Measurements from ENCODE around the gene TEX53.

The TEX53 gene

DNA sequence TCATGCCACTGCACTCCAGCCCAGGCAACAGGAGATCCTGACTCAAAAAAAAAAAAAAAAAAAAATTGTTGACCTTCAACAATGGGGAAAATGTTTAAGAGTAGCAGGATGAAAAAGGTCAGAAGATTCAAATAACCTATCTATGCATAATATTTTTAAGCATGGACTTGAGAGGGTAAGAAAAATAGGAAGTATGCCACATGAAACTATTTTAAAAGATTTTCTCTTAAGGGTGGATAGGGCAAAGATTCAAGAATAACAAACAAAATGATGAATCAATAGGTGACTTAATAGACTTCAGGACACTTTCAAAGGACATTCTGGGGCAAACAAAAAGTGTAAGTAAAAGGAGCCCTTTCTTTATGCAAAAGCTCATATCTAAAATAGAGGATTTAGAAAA is 21.2 kb upstream of the TEX53 start:
- no peak for DNase-seq (ENCODE audit: low read depth)

DNA sequence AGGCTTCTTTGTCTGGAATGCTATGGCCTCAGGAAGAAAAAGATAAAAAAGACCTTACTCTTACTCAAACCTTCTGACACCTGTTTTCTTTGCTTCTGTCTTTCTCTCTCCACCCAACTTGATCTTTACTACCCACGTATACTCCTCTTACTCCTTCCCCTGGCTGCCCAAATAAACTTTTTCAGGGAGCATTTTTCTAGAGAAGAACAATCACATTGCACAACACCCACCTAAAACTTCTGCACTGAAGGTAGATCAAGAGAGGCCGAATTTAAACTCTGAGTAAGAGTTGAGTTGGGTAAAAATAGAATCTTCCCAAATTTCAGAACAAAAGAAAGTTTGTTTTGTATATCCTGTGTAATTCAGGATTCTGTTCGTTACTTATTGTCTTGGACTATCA is 20.5 kb upstream of the TEX53 start:
- DNase-seq (ENCODE audit: low read depth): no peak

DNA sequence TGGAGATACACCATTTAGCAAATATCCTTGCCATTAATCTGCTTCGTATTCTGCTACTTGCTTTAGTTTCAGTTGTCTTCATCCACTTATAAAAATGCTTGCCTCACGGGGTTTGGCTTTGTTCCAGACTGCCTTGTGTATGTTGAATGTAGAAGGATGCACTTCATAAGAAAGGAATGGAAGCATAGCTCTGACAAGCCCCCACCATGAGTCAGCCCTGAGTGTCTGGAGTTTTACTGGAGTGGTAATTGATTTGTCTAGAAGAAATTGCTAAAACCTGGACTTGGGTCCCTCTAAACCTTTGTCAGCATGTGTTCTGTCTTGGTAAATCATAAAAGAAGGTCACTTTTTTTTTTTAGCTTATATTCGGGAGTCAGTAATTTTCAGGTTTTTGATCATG is 19.8 kb upstream of the TEX53 start:
- peak; percentile 99 for DNase-seq (ENCODE audit: low read depth)

DNA sequence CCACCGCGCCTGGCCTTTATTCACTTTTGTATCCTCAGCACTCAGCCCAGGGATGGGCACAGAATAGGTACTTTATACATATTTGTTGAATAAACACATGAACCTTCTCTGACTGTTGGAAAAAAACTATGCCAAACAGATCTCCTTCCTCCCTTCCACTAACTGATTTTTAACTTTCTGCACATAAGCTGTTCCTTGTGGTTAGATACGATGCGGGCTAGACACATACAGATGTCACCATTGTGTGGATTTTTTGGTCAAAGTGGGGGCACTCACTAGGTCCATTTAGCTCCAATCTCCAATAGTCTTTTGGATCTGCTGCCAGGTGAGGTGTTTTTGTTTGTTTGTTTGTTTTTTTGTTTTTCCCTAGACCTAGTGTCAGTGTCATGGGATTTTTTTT is 19.3 kb upstream of the TEX53 start:
- DNase-seq (ENCODE audit: low read depth): no peak

DNA sequence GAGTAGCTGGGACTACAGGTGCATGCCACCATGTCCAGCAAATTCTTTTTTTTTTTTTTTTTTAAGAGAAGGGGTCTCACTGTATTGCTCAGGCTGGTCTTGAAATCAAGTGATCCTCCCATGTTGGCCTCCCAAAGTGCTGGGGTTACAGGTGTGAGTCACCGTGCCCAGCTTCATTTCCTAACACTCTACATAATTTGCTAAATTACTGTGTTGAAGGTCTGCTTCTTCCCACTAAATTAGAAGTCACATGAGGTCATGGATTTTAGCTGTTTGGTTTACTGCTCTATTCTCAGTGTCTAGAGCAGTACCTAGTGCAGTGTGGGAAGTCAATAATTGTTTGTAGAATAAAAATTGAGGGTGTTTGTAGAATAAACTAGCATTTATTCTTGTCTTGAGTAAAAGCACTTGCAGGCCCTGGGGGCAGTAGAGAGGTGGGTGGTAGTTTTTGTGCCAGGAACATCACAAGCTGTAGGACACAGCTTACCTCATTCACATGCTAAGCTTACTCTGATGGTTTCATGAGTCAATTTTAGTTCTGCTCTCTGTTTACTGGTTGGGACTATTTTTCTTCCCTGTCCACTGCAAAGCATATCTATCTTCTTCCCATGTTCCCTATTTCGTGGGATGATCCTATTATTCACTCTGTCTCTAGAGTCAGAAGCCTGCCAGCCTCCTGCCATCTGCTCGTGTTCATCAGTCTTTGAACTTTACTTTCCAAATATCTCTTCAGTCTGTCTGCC is 17.4 kb upstream of the TEX53 start:
- DNase-seq (ENCODE audit: low read depth): no peak

DNA sequence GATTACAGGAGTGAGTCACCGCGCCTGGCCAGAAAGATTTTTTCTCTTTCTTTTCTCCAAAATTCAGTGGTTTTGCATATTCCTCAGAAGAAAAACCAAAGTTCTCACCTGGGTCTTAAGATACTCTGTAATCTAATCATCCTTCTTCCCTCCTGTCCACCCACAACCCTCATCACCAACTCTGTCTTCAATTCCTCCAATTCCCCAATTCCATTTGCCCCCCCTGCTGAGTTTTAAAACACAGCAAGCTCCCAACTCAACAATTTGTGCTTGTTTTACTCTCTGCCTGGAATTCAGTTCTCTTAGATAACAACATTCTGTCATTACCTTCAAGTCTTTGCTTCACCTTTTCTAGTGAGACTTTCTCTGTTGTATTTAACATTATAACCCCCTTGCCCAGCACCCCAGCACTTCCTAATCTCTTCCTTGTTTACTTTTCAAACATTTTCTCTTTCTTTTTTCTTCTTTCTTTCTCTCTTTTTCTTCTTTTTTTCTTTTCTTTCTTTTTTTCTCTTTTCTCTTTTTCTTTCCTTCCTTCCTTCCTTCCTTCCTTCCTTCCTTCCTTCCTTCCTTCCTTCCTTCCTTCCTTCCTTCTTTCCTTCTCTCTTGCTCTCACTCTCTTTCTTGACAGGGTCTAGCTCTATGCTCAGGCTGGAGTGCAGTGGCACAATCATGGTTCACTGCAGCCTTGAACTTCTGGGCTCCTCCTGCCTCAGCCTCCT is 16.6 kb upstream of the TEX53 start:
- DNase-seq (ENCODE audit: low read depth): no peak

DNA sequence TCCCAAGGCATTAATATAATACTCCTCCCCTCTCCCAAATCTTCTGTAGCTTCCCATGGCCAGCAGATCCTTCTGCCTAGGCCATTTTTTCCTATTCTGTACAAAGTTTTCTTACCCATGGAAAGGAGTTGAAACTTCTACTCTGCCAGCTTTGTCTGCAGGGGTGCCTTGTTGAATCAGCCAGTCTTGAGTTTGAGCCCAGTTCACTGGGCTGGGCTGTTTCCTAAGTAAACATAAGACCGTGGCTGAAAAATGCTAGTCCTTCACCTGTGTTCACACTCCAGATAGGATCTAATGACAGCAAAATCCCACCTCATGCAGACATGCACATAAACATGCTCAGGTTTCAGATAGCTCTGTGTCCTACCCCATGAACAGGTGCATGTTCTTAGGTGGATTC is 14.0 kb upstream of the TEX53 start:
- DNase-seq (ENCODE audit: low read depth): no peak

DNA sequence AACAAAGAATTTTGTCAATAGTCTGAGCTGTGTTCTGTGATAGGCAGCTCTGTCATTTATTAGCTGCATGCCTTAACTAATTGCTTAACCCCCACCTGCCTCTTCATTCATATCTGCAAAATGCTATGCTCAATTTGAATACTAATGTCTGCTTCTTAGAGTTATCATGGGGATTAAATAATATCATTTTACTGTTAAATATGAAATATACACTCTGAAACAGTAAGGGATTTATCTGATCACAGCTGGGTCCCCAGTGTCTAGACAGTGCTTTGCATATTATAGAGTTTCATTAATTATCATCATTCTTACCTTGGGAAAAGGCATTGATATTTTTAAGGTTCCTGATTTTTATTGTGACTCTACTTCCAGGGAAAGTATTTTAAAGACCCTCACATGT is 12.4 kb upstream of the TEX53 start:
- DNase-seq (ENCODE audit: low read depth): no peak

DNA sequence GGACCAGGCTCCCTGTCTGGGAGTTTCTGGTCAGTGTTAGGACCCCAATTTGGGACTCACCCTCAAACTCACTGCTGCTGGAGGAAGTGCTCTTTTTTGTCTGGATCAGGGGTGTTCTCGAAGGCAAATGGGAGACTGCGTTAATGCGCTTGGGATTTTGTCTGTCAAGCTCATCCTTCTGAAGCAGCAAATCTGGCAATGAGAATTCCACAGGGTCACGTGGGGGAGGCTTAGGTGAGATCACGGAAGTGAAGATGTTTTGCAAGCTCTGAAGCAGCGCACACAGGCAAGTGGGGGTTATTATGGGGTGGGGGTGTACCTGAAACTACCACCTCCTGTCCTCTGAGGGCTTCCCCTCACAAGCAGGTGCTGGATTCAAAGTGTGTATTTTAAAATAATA is 10.5 kb upstream of the TEX53 start:
- DNase-seq (ENCODE audit: low read depth): no peak

DNA sequence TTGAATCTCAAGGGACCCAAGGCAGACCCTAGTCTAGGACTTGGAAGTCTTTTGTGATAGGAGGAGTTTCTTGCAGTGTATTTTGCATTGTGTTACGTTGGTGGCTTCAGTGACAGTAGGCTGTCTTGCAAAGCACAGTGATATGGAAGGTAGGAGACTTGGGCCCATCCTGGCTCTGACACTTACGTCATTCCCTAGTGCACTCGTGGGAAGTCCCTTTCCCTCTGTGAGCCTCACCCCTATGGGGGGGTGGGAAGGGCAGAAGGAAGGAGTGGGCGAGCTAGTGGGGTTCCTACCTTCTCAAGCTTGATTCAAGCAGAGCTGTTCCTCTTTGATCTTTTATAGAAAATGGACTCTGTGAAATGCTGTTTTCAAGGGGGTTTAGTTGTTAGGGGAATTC is 9.2 kb upstream of the TEX53 start:
- no peak for DNase-seq (ENCODE audit: low read depth)

DNA sequence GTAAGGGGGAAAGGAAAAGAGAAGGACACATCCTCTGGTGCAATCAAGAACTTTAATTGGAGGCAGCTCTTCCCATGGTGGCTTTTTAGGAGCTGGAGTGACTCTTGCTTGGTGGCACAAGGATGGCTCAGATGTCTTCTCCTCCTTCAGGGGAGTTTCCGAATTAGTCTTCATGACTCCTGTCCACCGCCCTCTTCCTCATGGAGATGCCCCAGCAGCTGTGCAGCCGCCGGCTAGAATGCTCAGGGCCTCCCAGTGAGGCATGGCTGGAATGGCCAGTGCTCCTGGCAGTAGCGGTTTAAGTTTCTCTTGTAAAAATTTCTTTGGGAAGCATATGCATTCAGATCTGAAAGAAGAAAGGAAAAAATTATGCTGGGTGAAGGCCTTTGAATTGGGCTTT is 8.8 kb upstream of the TEX53 start:
- DNase-seq (ENCODE audit: low read depth): no peak

DNA sequence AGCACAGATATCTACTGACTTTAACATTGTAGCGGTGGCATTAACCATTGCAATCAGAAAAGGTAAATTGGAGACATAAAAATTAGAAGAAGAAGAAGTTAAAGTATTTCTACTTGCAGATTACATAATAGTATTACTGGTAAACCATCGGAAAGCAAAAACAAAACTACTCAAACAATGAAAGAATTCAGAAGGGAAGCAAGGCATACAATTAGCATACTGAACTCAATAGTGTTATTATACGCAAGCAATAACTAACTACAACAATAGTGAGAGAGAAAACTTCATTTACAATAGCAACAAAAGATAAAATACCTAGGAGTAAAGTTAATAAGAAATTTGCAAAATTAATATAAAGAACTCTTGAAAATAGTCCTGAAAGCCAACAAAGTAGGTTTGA is 6.6 kb upstream of the TEX53 start:
- DNase-seq (ENCODE audit: low read depth): no peak

DNA sequence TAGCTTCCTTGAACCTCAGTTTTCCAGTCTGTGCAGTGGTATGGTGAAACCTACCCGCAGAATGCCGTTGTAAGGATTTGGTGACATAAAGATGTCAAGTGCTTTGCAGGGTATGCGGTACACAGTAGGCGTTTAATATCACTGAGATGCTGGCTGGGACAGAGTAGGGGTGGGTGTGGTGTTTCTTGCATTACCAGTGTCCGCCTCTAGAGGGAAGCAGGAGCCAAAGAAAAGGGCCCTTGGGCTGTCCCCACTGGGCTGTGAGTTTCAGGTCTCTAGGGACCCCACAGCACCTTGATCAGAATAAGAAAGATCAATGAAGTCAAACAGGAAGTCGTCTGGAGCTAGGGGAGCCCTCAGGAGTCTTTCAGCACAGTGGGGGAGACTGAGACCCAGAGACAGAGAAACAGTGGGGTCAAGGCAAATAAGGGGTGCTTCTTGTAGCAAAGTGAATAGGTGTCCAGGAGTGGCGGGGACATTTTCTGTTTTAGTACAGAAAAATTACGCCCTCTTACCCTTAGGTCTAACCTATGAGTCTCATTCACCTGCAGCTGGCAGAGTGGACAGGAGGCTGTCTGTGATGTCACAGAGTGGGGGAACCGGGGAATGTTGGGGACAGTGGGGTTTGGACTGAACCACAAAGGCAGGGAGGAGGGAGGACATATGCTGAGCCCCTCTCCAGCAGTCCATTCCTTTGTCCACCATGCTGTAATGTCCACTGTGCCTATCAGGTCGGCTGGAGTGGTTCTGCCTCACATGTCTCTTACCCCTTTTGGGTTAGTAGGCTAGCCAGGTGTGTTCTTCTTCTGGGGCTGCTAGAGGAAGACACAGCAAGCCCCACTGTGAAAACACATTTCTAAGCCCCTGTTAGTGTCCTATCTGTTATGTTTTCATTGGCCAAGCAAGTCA is 4.7 kb upstream of the TEX53 start:
- DNase-seq (ENCODE audit: low read depth): no peak

DNA sequence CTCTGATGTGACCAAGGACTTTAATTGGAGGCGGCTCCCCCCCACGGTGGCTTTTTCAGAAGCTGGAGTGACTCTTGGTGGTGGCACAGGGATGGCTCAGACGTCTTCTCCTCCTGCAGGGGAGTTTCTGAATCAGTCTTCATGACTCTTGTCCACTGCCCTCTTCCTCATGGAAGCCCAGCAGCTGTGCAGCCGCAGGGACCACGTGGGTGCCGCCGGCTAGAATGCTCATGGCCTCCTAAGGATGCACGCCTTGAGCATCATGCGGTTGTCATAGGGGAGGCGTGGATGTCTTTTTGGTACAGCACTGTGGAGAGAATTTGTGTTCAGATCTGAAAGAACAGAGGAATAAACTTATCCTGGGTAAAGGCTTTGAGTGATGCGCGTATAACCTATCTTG is 1.3 kb downstream of the TEX53 start:
- no peak for DNase-seq (ENCODE audit: low read depth)

DNA sequence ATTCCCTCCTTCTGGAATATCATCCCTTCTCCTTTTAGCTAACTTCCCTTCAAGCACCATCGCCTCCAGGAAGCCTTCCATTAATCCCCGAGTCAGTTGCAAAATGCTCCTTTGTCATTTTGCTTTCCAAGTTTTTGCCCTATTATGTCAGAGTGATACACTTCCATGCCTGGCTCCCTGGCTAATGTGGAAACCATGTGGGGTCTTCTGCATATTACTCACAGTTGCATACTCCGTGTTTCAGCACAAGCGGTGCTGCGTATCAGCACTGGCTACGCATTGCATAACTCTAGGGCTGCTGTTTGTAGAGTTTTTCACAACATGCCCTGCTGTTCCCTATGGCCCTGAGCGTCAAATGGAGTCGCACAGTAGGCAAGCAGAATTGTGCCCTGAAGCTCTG is 1.9 kb downstream of the TEX53 start:
- peak; percentile 71 for DNase-seq (ENCODE audit: low read depth)

DNA sequence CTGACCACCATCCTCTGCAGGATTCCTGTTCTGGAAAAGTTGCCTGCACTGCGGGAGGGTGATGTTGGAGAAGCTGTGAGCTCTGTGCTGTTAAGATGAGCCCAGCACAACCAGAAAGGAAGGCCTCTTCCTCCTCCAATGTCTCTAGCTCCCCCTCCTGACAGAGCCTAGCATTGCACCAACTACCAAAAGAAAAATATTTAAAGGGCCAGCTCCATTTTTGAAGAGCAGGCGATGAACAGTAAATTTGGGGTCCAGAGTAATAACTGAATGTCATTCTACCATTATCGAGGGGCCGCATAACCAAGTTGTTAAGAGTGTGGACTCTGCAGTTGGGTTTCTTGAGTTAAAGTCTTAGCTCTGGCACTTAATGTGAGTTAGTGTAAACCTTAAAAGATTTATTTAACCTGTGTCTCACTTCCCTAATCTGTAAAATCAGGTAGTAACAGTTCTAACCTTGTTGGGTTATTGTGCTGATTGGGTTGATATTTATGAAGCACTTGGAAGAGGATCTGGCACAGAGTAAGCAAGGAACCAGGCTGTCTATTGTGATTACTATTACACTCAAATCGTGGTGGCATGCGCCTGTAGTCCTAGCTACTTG is 3.9 kb downstream of the TEX53 start:
- peak; percentile 46 for DNase-seq (ENCODE audit: low read depth)

DNA sequence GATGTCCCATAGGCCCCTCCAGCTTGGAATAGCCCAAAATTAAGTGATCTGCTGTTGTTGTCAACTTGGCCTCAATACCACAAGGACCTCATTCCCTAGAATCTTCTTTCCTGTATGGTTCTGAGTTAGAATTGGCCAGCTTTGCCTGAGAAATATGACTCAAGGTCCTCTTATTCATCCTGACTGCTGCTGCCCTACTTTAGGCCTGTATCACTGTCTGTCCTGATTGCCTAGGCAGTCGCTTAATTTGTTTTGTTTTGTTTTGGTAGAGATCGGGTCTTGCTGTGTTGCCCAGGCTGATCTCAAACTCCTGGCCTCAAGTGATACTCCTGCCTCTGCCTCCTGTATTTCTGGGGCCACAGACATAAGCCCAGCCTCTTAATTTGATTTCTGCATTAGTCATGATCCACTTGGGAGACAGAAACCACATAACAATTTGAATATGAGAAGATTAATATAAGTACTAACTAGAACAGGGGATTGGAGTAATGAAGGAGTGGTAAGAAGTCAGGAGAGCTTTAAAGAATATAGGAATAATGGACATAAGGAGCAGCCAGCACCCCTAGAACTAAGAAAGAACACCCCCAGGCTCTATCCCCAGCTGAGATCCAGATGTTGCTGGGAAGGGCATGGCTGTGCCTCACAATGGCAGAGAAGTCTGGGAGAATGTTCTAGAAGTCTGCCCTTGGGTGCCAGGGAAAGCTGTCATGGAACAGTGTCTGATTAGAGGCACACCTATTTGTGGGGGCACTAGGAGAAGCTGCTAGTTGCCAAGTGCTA is 4.6 kb downstream of the TEX53 start:
- DNase-seq (ENCODE audit: low read depth): peak; percentile 29

DNA sequence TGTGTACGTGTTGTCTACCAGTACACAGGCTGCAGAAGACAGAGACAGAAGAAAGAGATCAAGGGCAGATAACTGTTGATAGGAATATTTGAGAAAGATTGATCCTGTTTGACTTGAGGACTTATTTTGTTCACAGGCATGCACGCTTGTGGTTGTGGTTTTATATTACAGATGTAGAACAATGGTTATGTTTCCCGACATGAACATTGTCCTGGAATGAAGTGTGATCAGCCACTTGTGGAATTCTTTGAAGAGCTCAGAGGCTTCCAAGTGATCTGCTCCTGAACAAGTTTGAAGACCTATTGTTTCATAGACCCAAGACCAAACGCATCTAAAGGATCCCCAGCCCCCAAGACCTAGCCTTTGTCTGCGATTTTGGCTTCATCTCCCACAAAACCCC is 13.7 kb downstream of the TEX53 start:
- DNase-seq (ENCODE audit: low read depth): no peak

DNA sequence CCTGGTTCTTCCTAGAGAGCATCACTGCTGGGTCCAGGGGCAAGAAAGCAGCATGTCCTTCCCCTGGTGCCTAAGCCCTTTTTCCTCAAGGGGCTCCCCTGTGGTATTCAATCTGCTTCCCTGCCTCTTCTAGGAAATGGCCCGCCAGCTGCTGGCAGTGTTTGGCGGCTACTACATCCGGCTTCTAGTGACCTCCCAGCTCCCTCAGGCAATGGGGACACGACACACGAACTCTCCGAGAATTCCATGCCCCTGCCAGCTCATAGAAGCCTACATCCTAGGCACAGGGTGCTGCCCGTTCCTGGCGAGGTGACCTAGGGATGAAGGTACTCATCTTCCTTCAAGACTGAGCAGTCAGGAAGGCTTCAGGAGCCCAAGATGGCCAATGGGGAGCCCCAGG is 14.6 kb downstream of the TEX53 start:
- DNase-seq (ENCODE audit: low read depth): no peak

DNA sequence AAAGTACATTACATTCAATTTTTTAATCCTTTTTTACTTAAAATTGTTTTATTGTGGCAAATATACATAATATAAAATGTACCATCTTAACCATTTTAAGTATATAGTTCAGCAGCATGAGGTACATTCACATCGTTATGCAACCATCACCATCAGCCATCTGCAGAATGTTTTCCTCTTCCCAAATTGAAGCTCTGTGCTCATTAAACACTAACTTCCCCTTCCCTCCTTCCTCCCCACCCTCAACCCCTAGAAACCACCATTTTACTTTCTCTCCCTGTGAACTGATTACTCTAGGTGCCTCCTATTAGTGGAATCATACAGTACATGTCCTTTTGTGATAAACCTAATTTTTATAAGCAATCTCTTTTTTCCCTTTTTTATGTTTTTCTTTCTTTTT is 15.6 kb downstream of the TEX53 start:
- DNase-seq (ENCODE audit: low read depth): no peak

DNA sequence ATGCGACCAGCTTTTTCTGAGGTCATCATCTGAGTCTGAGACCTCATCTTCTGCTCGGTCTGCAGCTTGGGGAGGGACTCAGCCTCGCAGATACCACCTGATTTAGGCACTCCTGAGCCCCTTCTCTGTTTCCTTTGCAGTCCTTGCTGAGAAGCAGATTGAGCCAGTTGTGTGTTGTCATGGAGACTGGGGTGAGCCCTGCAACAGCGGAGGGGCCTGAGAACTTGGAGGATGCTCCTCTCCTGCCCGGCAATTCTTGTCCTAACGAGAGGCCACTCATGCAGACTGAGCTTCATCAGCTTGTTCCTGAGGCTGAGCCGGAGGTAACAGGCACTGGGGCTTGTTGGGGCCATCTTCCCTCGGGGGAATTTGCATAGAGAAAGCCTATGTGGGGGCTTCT is 19.2 kb downstream of the TEX53 start:
- DNase-seq (ENCODE audit: low read depth): no peak

DNA sequence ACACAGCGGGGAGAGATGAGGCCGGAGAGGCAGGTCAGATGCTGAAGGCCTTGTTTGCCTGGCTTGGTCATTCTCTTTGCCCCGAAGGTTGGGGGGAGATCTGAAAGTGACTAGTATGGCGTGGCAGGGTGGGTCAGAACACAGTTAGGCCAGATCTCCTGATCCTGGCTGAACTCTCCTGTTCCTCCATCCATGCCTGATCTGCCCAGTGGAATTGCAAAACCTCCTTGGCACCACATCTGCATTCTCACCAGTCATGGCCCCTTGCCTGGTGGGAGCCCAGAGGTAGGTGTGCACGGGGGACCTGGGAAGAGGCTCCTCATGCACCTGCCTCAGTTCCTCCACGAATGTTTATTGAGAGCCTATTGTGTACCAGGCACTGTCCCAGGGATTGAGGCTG is 23.2 kb downstream of the TEX53 start:
- DNase-seq (ENCODE audit: low read depth): no peak
